GM12878 (cell line): ENCODE measurements around the gene UBQLN1. TPM values are rescaled to one million over a fixed set of nuclear protein-coding genes. Genes with fewer than 3 reads are reported as not detected.

ENCODE experiments used
- ATAC-seq: fragments of 200-7000 bp; cut with Tn5 transposase; 3 replicates; pipeline ENCODE4 v1.9.1; 2020; ENCODE audit warnings: mild to moderate bottlenecking, moderate library complexity
- BruUV-seq: library from RNA; stranded (reverse); fragments of 400-500 nt; replicated peaks from 2 replicates; lab custom pipeline; 2021; lab: Mats Ljungman, UMichigan
- CTCF ChIA-PET: fragments of 300-600 bp; sonication (Branson Sonifier 250); formaldehyde crosslinking; extraction: SDS; loops from one replicate; lab custom pipeline; 2021; ENCODE audit warnings: inconsistent platforms; lab: Yijun Ruan, JAX
- POLR2A ChIA-PET: fragments of 350-600 bp; formaldehyde crosslinking; extraction: SDS; loops from one replicate; lab custom pipeline; 2021; ENCODE audit warnings: inconsistent platforms; lab: Charles Lee
- RAD21 ChIA-PET: fragments of 300-600 bp; sonication (Branson Sonifier 250); formaldehyde crosslinking; loops from one replicate; lab custom pipeline; 2023; ENCODE audit warnings: antibody characterized with exemption; ENCODE audit not compliant: unreplicated experiment; lab: Charles Lee
- SMC1A ChIA-PET: fragments of 300-600 bp; sonication (Branson Sonifier 250); formaldehyde crosslinking; loops from one replicate; lab custom pipeline; 2023; ENCODE audit not compliant: unreplicated experiment, uncharacterized antibody; lab: Charles Lee
- DNase-seq: peaks from one replicate; pipeline ENCODE4 v3.0.0-alpha.2; 2011; ENCODE audit warnings: low read depth, low spot score
- FAIRE-seq: peaks from 3 replicates; lab custom pipeline; 2011; peaks lifted over from hg19 to GRCh38; lab: Jason Lieb, UNC
- H2AFZ ChIP-seq: 2 replicates; pipeline ENCODE4 v1.6.0; 2011; ENCODE audit warnings: low read depth, low read length, control low read depth; ENCODE audit not compliant: control insufficient read depth
- H3K27ac ChIP-seq: 2 replicates; pipeline ENCODE4 v1.5.1; 2011; ENCODE audit warnings: control low read depth; ENCODE audit not compliant: control insufficient read depth, insufficient read depth
- H3K27me3 ChIP-seq, 2 experiments: replicated peaks in 1 of 2; 2 replicates each; pipeline versions ENCODE4 v1.6.0 to v1.6.1; 2011; ENCODE audit warnings: low read length in 1 of 2; ENCODE audit not compliant: control insufficient read depth in 2 of 2, insufficient read depth in 2 of 2
- H3K36me3 ChIP-seq, 2 experiments: 2 replicates each; pipeline ENCODE4 v1.5.1; 2011; ENCODE audit warnings: low read length in 1 of 2; ENCODE audit not compliant: control insufficient read depth in 2 of 2, insufficient read depth in 2 of 2
- H3K4me1 ChIP-seq: 2 replicates; pipeline ENCODE4 v1.6.1; 2011; ENCODE audit warnings: mild to moderate bottlenecking, low read length, moderate library complexity, mixed read lengths; ENCODE audit not compliant: control insufficient read depth, insufficient read depth
- H3K4me2 ChIP-seq: 2 replicates; pipeline ENCODE4 v1.6.0; 2011; ENCODE audit warnings: control low read depth; ENCODE audit not compliant: control insufficient read depth, insufficient read depth
- H3K4me3 ChIP-seq: fragments of 200-600 bp; sonication (generic); 2 replicates; pipeline ENCODE4 v1.5.1; 2016
- H3K79me2 ChIP-seq: 2 replicates; pipeline ENCODE4 v1.6.0; 2011; ENCODE audit warnings: low read length; ENCODE audit not compliant: control insufficient read depth, insufficient read depth
- H3K9ac ChIP-seq: 2 replicates; pipeline ENCODE4 v1.8.0; 2011; ENCODE audit warnings: low read length, control low read depth, mixed read lengths; ENCODE audit not compliant: control insufficient read depth, insufficient read depth
- H3K9me3 ChIP-seq: replicated peaks from 3 replicates; pipeline ENCODE4 v1.5.1; 2011; ENCODE audit warnings: mild to moderate bottlenecking, low read length; ENCODE audit not compliant: control insufficient read depth, insufficient read depth
- H4K20me1 ChIP-seq: 2 replicates; pipeline ENCODE4 v1.6.0; 2011; ENCODE audit not compliant: control insufficient read depth, insufficient read depth
- SUPT20H ChIP-seq: IDR thresholded peaks from 2 replicates; pipeline ENCODE4 v1.6.1; 2011; ENCODE audit warnings: low read depth, mild to moderate bottlenecking, low read length, moderate library complexity, borderline replicate concordance; ENCODE audit not compliant: control insufficient read depth
- TCF12 ChIP-seq: IDR thresholded peaks from 2 replicates; pipeline ENCODE4 v1.6.1; 2011; ENCODE audit warnings: low read depth, mild to moderate bottlenecking, low read length
- TCF3 ChIP-seq: IDR thresholded peaks from 2 replicates; pipeline ENCODE4 v1.6.1; 2012; ENCODE audit warnings: low read depth, mild to moderate bottlenecking, low read length, borderline replicate concordance; ENCODE audit not compliant: insufficient read depth
- WGBS: methylation state at CpG from one replicate; pipeline ENCODE4 v1.1.6; 2016; ENCODE audit warnings: low lambda C conversion rate; ENCODE audit not compliant: insufficient replicate concordance, insufficient coverage; ENCODE audit errors: missing lambda C conversion rate; 5-methylcytosine and 5-hydroxymethylcytosine counted together
- in situ Hi-C: fragments of 300-500 bp; cut with MboI; formaldehyde crosslinking; loops from 9 replicates; pipeline ENCODE4 v1.14.3; 2018; ENCODE audit warnings: mixed read lengths
- intact Hi-C: fragments of 100-400 bp; cut with micrococcal nuclease; formaldehyde crosslinking; loops from one replicate; pipeline ENCODE4 v1.14.2; 2022; ENCODE audit not compliant: unreplicated experiment
- polyA plus RNA-seq, 11 experiments: library from polyadenylated mRNA; depleted of rRNA in 4 of 11; unstranded in 6 of 11; stranded (reverse) in 5 of 11; fragments of >200 nt; fragmentation: Nextera tagmentation in 4 of 11; fragmentation: Illumina TruSeq in 1 of 11; extraction: Ambion mirVana in 4 of 11; extraction: Trizol in 1 of 11; gene quantifications; 1 replicate in 1 of 11; 2 replicates in 10 of 11; pipeline versions ENCODE4 v1.2.1 to v1.2.3, GENCODE V29; 2011 to 2016; ENCODE audit warnings: inconsistent platforms in 2 of 11, missing spikeins in 2 of 11, low read depth in 1 of 11
- total RNA-seq, 4 experiments: library from RNA; depleted of rRNA in 3 of 4; stranded (reverse); fragments of >200 nt in 3 of 4; fragmentation: Illumina TruSeq in 1 of 4; extraction: Trizol in 1 of 4; gene quantifications; 2 replicates each; pipeline versions ENCODE4 v1.2.1 to v1.2.3, GENCODE V29; 2013 to 2021
- TF ChIP-seq, protein P1 (sequence below), 3 experiments: IDR thresholded peaks in 2 of 3; conservative IDR thresholded peaks in 1 of 3; 2 replicates each; pipeline ENCODE4 v1.5.1; 2011; ENCODE audit warnings: low read depth in 3 of 3, low read length in 3 of 3, mild to moderate bottlenecking in 3 of 3, control low read depth in 2 of 3, moderate library complexity in 2 of 3, inconsistent platforms in 1 of 3, mixed read lengths in 1 of 3; ENCODE audit not compliant: control insufficient read depth in 2 of 3, insufficient read depth in 1 of 3; ENCODE audit errors: extremely low read depth in 1 of 3
- TF ChIP-seq, protein P2 (sequence below): IDR thresholded peaks from 2 replicates; pipeline ENCODE4 v1.6.1; 2012; ENCODE audit warnings: low read depth, low read length, improper control_type of control experiment

Gene UBQLN1
- total and polyA plus RNA-seq, 10 of the 15 experiments (the other 5 are each of a cell fraction or from before 2014, with no cell fraction given), result 12.4 to 118 (median 66.1) TPM

- no peak for TF ChIP-seq TCF3
- TF ChIP-seq, protein P1, sequence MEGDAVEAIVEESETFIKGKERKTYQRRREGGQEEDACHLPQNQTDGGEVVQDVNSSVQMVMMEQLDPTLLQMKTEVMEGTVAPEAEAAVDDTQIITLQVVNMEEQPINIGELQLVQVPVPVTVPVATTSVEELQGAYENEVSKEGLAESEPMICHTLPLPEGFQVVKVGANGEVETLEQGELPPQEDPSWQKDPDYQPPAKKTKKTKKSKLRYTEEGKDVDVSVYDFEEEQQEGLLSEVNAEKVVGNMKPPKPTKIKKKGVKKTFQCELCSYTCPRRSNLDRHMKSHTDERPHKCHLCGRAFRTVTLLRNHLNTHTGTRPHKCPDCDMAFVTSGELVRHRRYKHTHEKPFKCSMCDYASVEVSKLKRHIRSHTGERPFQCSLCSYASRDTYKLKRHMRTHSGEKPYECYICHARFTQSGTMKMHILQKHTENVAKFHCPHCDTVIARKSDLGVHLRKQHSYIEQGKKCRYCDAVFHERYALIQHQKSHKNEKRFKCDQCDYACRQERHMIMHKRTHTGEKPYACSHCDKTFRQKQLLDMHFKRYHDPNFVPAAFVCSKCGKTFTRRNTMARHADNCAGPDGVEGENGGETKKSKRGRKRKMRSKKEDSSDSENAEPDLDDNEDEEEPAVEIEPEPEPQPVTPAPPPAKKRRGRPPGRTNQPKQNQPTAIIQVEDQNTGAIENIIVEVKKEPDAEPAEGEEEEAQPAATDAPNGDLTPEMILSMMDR (IDR thresholded peaks at IDR 0.05 in 2 of 3, conservative IDR thresholded peaks at IDR 0.05 in 1 of 3; ENCODE audit: control insufficient read depth in 2 of 3, extremely low read depth in 1 of 3, insufficient read depth in 1 of 3, low read depth in 3 of 3, low read length in 3 of 3), result peak; percentile 32 to 51 (median 35); a peak in 5 of 6 replicates
- TF ChIP-seq, protein P2, sequence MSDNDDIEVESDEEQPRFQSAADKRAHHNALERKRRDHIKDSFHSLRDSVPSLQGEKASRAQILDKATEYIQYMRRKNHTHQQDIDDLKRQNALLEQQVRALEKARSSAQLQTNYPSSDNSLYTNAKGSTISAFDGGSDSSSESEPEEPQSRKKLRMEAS, result 0 out of 2 replicates have a peak, but pooled peaks have one; percentile 6
Observed at GRCh38 chr9:83708515-83709158, 879 bp upstream of the UBQLN1 start (continued).

GRCh38 chr9:83707518-83707767 is 315 bp downstream of the UBQLN1 start:
- Histone ChIP-seq H2AFZ (peak overlapping the region; percentile 92), H3K4me1 (no peaks in the 10 kb centered on the region), H3K36me3 (no peaks in the 10 kb centered on the region), H3K4me2 (no peak overlapping the region), H4K20me1 (no peaks in the 10 kb centered on the region), H3K4me3 (peak overlapping the region; percentile 90), H3K27ac (peak overlapping the region; percentile 96), H3K9me3 (no peaks in the 10 kb centered on the region), H3K27me3 (no peaks in the 10 kb centered on the region), H3K79me2 (peaks cover 54% of the 10 kb centered on the region), H3K9ac (peak overlapping the region; percentile 84)
- SMC1A ChIA-PET, result interaction anchor here (2.0 to 4.2 kb wide), 5 partner anchors 8 to 87 kb away, joined by 6 to 18 read pairs (median 11); partner anchors contain the start of gene IDNK
- under 1% methylated on average over 24 of the region's 26 CpGs for WGBS
- RAD21 ChIA-PET, result interaction anchor here (1.2 to 3.5 kb wide), 10 partner anchors 8 to 273 kb away, joined by 3 to 17 read pairs (median 4); partner anchors contain the start of gene HNRNPK
- in situ Hi-C loops, result no loop called here
- intact Hi-C loops, result loop anchor here (1.0 to 5.0 kb wide), 3 partner anchors 85 to 275 kb away; partner anchors contain the start of genes HNRNPK, KIF27 and RMI1
- DNase-seq, result no peak
- POLR2A ChIA-PET, result interaction anchor here (0.6 to 2.0 kb wide), 11 partner anchors 8 to 273 kb away, joined by 3 to 10 read pairs (median 5); partner anchors contain the start of genes HNRNPK, IDNK and RMI1
- BruUV-seq, result TSS peak; percentile 69
- peak; percentile 72 for ATAC-seq
- FAIRE-seq, result no peak
- CTCF ChIA-PET, result interaction anchor here (1.2 to 4.7 kb wide), 7 partner anchors 41 to 87 kb away, joined by 4 to 22 read pairs (median 7); partner anchors contain the start of gene IDNK
- TF ChIP-seq SUPT20H (no peak), TCF12 (0 out of 2 replicates have a peak, but pooled peaks have one; percentile 0)
